ENCODE results near the gene GALNT2.

DNA sequence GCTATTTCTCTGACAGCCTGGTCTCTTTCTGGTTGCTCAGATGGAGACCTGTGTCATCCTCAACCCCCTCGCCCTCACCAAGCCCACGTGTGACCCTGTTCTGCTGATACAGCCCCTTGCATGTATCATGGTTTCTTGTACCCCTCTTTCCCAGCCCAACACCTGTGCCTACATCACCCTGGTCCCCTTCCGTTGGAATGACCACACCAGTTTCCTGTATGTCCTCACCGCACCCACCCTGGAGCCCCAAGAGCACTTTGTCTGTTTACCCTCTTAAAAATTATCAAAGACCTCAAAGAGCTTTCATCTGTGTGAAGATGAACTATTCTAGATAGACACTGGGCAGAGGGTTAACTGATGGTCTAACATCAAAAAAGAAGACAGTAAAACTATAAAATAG lies 179.5 kb downstream of the GALNT2 start:
- TF ChIP-seq CTCF (IDR thresholded peaks at IDR 0.05; ENCODE audit: low read depth, low read length, missing input control): no peak
- TF ChIP-seq ATF3 (IDR thresholded peaks at IDR 0.05): no peak
- TF ChIP-seq RAD21 (IDR thresholded peaks at IDR 0.05): no peak
- no peak for TF ChIP-seq REST (IDR thresholded peaks at IDR 0.05)
- no peak for TF ChIP-seq ZBTB33 (IDR thresholded peaks at IDR 0.05)
- TF ChIP-seq SP1 (IDR thresholded peaks at IDR 0.05): no peak
- TF ChIP-seq, protein P1, sequence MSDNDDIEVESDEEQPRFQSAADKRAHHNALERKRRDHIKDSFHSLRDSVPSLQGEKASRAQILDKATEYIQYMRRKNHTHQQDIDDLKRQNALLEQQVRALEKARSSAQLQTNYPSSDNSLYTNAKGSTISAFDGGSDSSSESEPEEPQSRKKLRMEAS (IDR thresholded peaks at IDR 0.05): no peak
- no peak for TF ChIP-seq TAF1 (conservative IDR thresholded peaks at IDR 0.05)
- no peak for TF ChIP-seq FOXA1 (IDR thresholded peaks at IDR 0.05)
